HepG2 (cell line): Measurements from ENCODE around the gene FBXO10.

Experiments
- EHMT2 ChIP-seq: fragments of 200-600 bp; sonication (generic); IDR thresholded peaks from 2 replicates; pipeline ENCODE4 v1.7.0; 2017; ENCODE audit warnings: antibody characterized with exemption, low read depth, low read length, borderline replicate concordance
- EZH2 ChIP-seq: conservative IDR thresholded peaks from 2 replicates; pipeline ENCODE4 v1.6.1; 2012; ENCODE audit warnings: mild to moderate bottlenecking, low read depth, low read length, moderate library complexity
- NFYC ChIP-seq: IDR thresholded peaks from 2 replicates; pipeline ENCODE4 v1.6.1; 2016; ENCODE audit warnings: missing genetic modification reagents, missing compliant biosample characterization
- TAF1 ChIP-seq: sonication (generic); formaldehyde crosslinking; IDR thresholded peaks from 2 replicates; pipeline ENCODE4 v1.4.0; 2020; ENCODE audit warnings: missing genetic modification reagents
- TARDBP ChIP-seq: sonication (generic); formaldehyde crosslinking; IDR thresholded peaks from 2 replicates; pipeline ENCODE4 v1.8.0; 2022; ENCODE audit warnings: mild to moderate bottlenecking, missing genetic modification reagents
- ZFP91 ChIP-seq: sonication (generic); formaldehyde crosslinking; IDR thresholded peaks from 2 replicates; pipeline ENCODE4 v1.9.0; 2022; ENCODE audit warnings: missing genetic modification reagents, mild to moderate bottlenecking, borderline replicate concordance
- ZNF7 ChIP-seq: IDR thresholded peaks from 2 replicates; pipeline ENCODE4 v1.6.1; 2016; ENCODE audit warnings: missing biosample characterization, missing genetic modification reagents
- ZNF768 ChIP-seq: sonication (generic); formaldehyde crosslinking; IDR thresholded peaks from 2 replicates; pipeline ENCODE4 v1.4.0; 2020; ENCODE audit warnings: missing genetic modification reagents

DNA sequence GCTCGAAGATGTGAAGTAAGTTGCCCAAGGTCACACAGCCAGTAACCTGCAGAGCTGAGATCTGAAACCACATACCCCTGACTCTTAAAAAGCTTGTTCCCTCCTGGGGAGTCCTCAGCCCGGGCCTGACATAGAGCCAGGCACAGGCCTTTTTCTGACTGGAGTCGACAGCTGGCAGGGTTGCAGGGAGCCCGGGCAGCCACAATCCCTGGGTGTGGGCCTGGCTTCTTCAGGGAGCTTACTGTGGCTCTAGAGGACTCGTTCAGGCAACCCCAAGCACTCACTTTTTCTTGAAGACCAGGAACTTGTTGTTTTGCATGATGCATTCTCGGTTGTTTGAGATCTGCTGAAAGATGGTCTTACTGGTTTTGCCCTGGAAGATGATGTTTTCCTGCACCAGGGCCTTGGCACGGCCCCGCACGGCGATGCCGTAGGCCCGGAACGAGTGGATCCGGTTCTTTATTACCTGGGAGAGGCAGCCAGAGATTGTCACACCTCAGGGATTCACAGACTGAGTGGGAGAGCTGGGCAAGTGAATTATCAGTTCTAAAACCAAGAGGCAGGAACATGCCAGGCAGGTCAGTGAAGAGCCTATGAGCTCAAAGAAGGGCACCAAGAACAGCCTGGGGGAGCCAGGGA is 60.4 kb downstream of the FBXO10 start:
- no peak for TF ChIP-seq NFYC (CRISPR knock-in tag)
- no peak for TF ChIP-seq ZNF7 (CRISPR knock-in tag)
- TF ChIP-seq TAF1 (CRISPR knock-in tag) = no peak
- no peak for TF ChIP-seq EHMT2
- no peak for TF ChIP-seq EZH2
- TF ChIP-seq ZNF768 = no peak
- no peak for TF ChIP-seq ZFP91 (CRISPR knock-in tag)
- no peak for TF ChIP-seq TARDBP (CRISPR knock-in tag)
